Left ventricle myocardium inferior (tissue), 1 donor: Measurements from ENCODE around the gene ATAD2B. TPM values are rescaled to one million over a fixed set of nuclear protein-coding genes. Genes with fewer than 3 reads are reported as not detected.

ENCODE experiments used
- DNase-seq: peaks from one replicate; pipeline ENCODE4 v3.0.0-alpha.2; 2020
- H3K27ac ChIP-seq: fragments of 200-600 bp; replicated peaks from 2 replicates; pipeline ENCODE4 v1.8.0; 2021
- H3K27me3 ChIP-seq: fragments of 200-600 bp; 2 replicates; pipeline ENCODE4 v1.8.0; 2021; ENCODE audit warnings: low read depth
- H3K36me3 ChIP-seq: fragments of 200-600 bp; 2 replicates; pipeline ENCODE4 v1.8.0; 2021
- H3K4me1 ChIP-seq: fragments of 200-600 bp; 2 replicates; pipeline ENCODE4 v1.8.0; 2021
- H3K4me3 ChIP-seq: fragments of 200-600 bp; 2 replicates; pipeline ENCODE4 v1.8.0; 2021; ENCODE audit warnings: mild to moderate bottlenecking, moderate library complexity
- H3K9me3 ChIP-seq: fragments of 200-600 bp; replicated peaks from 2 replicates; pipeline ENCODE4 v1.8.0; 2021
- intact Hi-C: fragments of 100-400 bp; cut with micrococcal nuclease; formaldehyde crosslinking; loops from one replicate; pipeline ENCODE4 v1.11.0; 2022
- total RNA-seq: library from RNA; stranded (reverse); fragmentation: NEBNext Ultra II Directional; extraction: Animal tissue kit (Norgen Biotek cat#: 25700); gene quantifications from one replicate; pipeline ENCODE4 v1.2.1, GENCODE V29; 2021
- TF ChIP-seq, protein P1 (sequence below): fragments of 200-600 bp; IDR thresholded peaks from 2 replicates; pipeline ENCODE4 v1.8.0; 2021; ENCODE audit warnings: antibody characterized with exemption, mild to moderate bottlenecking, borderline replicate concordance
- donor health status: DM: no; HTN: yes; CAD: no; lungs with severe emphysema.

ATAD2B gene
- total RNA-seq, 1 donor from 2014 or later: 7.9 TPM

GRCh38 chr2:23767876-23768621 lies 158.9 kb downstream of the ATAD2B start:
- no peaks in the 10 kb centered on the region for H3K9me3 ChIP-seq
- no peaks in the 10 kb centered on the region for H3K4me1 ChIP-seq
- no peak for DNase-seq
- intact Hi-C loops: no loop called here
- H3K27ac ChIP-seq: no peak overlapping the region
- TF ChIP-seq, protein P1, sequence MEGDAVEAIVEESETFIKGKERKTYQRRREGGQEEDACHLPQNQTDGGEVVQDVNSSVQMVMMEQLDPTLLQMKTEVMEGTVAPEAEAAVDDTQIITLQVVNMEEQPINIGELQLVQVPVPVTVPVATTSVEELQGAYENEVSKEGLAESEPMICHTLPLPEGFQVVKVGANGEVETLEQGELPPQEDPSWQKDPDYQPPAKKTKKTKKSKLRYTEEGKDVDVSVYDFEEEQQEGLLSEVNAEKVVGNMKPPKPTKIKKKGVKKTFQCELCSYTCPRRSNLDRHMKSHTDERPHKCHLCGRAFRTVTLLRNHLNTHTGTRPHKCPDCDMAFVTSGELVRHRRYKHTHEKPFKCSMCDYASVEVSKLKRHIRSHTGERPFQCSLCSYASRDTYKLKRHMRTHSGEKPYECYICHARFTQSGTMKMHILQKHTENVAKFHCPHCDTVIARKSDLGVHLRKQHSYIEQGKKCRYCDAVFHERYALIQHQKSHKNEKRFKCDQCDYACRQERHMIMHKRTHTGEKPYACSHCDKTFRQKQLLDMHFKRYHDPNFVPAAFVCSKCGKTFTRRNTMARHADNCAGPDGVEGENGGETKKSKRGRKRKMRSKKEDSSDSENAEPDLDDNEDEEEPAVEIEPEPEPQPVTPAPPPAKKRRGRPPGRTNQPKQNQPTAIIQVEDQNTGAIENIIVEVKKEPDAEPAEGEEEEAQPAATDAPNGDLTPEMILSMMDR: no peak
- H3K27me3 ChIP-seq: no peaks in the 10 kb centered on the region
- no peak overlapping the region for H3K4me3 ChIP-seq
- H3K36me3 ChIP-seq: peaks cover 18% of the 10 kb centered on the region

DNA sequence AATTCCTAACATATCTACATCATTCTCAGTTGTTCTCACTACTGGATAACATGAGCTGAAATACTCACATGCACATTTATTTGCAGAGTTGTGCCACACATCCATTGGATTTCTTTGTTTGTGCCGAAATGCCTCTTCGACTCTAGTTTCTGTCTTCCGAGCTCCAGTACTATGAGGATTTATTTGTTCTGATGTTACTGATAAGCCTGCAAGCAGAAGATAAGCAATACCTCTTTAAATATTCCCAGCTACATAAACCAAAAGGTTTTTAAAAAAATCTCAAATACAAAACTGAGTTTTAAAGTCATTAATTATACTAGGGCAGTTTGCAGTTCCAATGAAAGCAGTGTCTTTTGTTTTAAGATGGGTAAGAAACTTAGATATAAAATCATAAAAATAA lies 164.8 kb downstream of the ATAD2B start:
- Histone ChIP-seq H3K27me3 (no peaks in the 10 kb centered on the region), H3K9me3 (no peaks in the 10 kb centered on the region), H3K27ac (peak overlapping the region; percentile 60), H3K4me3 (no peak overlapping the region), H3K36me3 (peaks cover 3% of the 10 kb centered on the region), H3K4me1 (peaks cover 16% of the 10 kb centered on the region)
- no peak for DNase-seq
- intact Hi-C loops: no loop called here
- TF ChIP-seq, protein P1: no peak

- TF ChIP-seq, protein P1: no peak
- no peak for DNase-seq
- Histone ChIP-seq H3K9me3 (no peaks in the 10 kb centered on the region), H3K27ac (peak overlapping the region; percentile 60), H3K27me3 (no peaks in the 10 kb centered on the region), H3K36me3 (peaks cover 8% of the 10 kb centered on the region), H3K4me1 (peaks cover 16% of the 10 kb centered on the region), H3K4me3 (no peak overlapping the region)
- intact Hi-C loops: no loop called here
These were observed 165.3 kb downstream of the ATAD2B start for GRCh38 chr2:23761638-23762037.

DNA sequence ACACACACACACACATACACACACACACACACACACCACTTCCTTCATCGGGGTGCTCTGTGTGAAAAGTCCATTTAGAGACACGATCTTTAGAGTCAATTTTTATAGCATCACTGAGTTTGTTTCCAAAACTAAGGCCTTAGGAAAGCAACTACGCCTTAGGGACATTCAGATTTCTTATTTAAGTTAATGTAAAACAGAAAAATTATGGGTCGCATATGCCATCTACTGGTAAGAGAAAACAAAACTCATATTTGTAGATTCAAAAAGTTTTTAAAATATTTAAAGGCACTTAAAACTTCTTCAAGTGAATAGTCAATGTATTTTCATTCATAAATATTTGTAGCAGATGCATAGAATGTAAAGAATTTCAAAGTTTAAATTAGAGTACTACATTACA lies 166.2 kb downstream of the ATAD2B start:
- DNase-seq: no peak
- no peaks in the 10 kb centered on the region for H3K27me3 ChIP-seq
- TF ChIP-seq, protein P1: peak; percentile 52
- intact Hi-C loops: no loop called here
- no peaks in the 10 kb centered on the region for H3K9me3 ChIP-seq
- peaks cover 16% of the 10 kb centered on the region for H3K4me1 ChIP-seq
- H3K27ac ChIP-seq: peak overlapping the region; percentile 60
- peaks cover 10% of the 10 kb centered on the region for H3K36me3 ChIP-seq
- no peak overlapping the region for H3K4me3 ChIP-seq

GRCh38 chr2:23757686-23758433 lies 169.1 kb downstream of the ATAD2B start:
- DNase-seq: no peak
- H3K36me3 ChIP-seq: peaks cover 21% of the 10 kb centered on the region

More at GRCh38 chr2:23757686-23758433, 169.1 kb downstream of the ATAD2B start:
- H3K4me3 ChIP-seq: no peak overlapping the region
- intact Hi-C loops: no loop called here
- TF ChIP-seq, protein P1: no peak
- no peaks in the 10 kb centered on the region for H3K27me3 ChIP-seq
- no peaks in the 10 kb centered on the region for H3K9me3 ChIP-seq
- H3K4me1 ChIP-seq: peaks cover 27% of the 10 kb centered on the region
- no peak overlapping the region for H3K27ac ChIP-seq
